Fibroblast of the aortic adventitia (primary cell): ENCODE data around the gene ATP7A. TPM values are rescaled to one million over a fixed set of nuclear protein-coding genes. Genes with fewer than 3 reads are reported as not detected.

Experiments
- DNase-seq: peaks from one replicate; pipeline ENCODE4 v3.0.0-alpha.2; 2010; ENCODE audit warnings: low read depth
- H3K4me3 ChIP-seq: 2 replicates; pipeline ENCODE4 v1.5.1; 2011; ENCODE audit warnings: low read depth, mild to moderate bottlenecking, control low read depth, low read length, moderate library complexity
- total RNA-seq: library from RNA; depleted of rRNA; stranded (reverse); fragments of >200 nt; gene quantifications from 2 replicates; pipeline ENCODE4 v1.2.3, GENCODE V29; 2012; ENCODE audit warnings: low replicate concordance
- TF ChIP-seq, protein P1 (sequence below): IDR thresholded peaks from 2 replicates; pipeline ENCODE4 v1.5.1; 2011; ENCODE audit warnings: mild to moderate bottlenecking, low read length, control low read depth, inconsistent platforms; ENCODE audit not compliant: insufficient read depth

Gene ATP7A
- total RNA-seq, 1 donor: 20.0 TPM

DNA sequence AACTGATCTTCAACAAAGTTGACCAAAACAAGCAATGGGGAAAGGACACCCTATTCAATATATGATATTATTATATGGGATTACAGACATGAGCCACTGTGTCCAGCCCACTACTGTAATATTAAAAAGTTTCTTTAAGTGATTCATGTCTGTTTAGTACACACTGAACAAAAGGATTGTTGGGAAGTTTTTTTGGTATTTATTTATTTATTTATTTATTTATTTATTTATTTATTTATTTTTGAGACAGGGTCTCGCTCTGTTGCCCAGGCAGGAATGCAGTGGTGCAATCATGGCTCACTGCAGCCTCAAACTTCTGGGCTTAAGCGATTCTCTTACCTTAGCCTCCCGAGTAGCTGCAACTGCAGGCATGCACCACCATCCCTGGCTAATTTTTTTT, 117.3 kb downstream of the ATP7A start:
- TF ChIP-seq, protein P1, sequence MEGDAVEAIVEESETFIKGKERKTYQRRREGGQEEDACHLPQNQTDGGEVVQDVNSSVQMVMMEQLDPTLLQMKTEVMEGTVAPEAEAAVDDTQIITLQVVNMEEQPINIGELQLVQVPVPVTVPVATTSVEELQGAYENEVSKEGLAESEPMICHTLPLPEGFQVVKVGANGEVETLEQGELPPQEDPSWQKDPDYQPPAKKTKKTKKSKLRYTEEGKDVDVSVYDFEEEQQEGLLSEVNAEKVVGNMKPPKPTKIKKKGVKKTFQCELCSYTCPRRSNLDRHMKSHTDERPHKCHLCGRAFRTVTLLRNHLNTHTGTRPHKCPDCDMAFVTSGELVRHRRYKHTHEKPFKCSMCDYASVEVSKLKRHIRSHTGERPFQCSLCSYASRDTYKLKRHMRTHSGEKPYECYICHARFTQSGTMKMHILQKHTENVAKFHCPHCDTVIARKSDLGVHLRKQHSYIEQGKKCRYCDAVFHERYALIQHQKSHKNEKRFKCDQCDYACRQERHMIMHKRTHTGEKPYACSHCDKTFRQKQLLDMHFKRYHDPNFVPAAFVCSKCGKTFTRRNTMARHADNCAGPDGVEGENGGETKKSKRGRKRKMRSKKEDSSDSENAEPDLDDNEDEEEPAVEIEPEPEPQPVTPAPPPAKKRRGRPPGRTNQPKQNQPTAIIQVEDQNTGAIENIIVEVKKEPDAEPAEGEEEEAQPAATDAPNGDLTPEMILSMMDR: no peak
- no peak for DNase-seq
- H3K4me3 ChIP-seq: no peak overlapping the region

DNA sequence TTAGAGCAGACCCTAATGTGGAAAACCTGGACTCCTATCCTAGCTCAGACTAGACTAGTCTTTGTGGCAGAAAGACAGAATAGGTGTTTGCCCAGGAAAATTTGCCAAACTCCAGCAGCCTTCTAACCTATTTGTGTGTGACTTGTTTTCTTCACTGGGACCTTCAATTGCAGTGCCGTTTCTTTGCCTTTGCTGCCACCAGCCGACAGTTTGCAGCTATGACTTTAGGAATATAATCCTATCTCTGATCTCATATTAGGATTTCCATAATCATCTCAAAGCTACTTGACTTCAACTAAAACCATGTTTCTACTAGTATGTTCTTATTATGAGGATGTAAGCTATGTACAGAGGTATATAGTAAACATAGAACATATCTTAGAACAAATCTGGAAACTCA, 119.2 kb downstream of the ATP7A start:
- no peak overlapping the region for H3K4me3 ChIP-seq
- peak; percentile 59 for DNase-seq
- TF ChIP-seq, protein P1: peak; percentile 59

- no peak overlapping the region for H3K4me3 ChIP-seq
- DNase-seq: no peak
- TF ChIP-seq, protein P1: no peak
These were observed 124.6 kb downstream of the ATP7A start for GRCh38 chrX:78035061-78035460.

DNA sequence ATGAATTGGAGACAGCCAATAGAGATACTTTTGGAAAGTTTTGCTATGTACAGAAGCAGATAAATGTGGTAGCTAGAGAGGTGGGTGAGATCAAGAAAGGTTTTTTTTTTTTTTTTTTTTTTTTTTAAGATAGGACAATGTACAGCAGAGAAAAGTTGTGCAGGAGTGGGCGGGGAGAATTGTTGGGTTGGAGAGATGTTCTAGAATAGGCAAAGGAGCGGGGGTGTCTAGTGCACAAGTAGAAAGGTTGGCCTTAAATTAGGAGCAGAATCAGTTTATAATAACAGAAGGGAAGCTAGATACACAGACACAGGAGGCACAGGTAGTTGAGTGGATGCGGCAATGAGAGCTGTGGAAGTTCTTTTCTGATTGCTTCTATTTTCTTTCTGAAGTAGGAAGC, 127.4 kb downstream of the ATP7A start:
- H3K4me3 ChIP-seq: no peak overlapping the region
- DNase-seq: no peak
- TF ChIP-seq, protein P1: no peak

DNA sequence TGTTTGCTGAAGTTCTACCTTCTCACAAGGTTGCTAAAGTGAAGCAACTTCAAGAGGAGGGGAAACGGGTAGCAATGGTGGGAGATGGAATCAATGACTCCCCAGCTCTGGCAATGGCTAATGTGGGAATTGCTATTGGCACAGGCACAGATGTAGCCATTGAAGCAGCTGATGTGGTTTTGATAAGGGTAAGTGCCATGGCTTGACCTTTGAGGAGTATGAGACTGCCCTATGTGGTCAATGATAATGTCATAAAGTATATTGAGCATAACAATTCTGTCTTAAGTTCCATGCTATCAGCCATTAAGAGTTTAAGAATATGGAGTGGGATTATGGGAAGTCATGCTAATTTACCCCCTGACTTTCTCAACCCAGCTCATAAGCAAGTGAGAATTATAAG, 132.1 kb downstream of the ATP7A start:
- TF ChIP-seq, protein P1: no peak
- DNase-seq: no peak
- no peak overlapping the region for H3K4me3 ChIP-seq

GRCh38 chrX:78046362-78046761, 135.9 kb downstream of the ATP7A start:
- H3K4me3 ChIP-seq: no peak overlapping the region
- DNase-seq: no peak
- TF ChIP-seq, protein P1: no peak

DNA sequence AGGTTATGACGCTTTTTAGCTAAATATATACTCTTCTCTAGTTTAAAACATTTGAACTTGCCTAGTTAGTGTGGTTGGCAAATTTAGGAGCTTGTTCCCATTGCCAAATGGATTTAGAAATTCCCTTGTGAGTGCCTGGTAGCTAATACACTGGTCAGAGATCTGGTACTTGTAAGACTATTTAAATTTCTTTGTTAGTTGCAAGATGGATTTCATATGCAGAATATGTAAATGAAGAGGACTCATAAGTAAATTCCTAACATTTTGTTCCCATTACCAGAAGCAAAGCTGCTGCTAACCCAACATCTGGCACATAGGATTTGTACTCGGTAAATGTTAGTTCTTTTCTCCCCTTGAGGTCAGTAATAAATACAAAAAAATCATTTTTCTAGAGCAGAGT, 137.6 kb downstream of the ATP7A start:
- TF ChIP-seq, protein P1: no peak
- no peak for DNase-seq
- no peak overlapping the region for H3K4me3 ChIP-seq
